Naive thymus-derived CD4-positive, alpha-beta T cell (primary cell): ENCODE data around the gene TCF7L2. TPM values are rescaled to one million over a fixed set of nuclear protein-coding genes. Genes with fewer than 3 reads are reported as not detected.

ENCODE experiments used
- ATAC-seq: fragments of 150-1000 bp; cut with Tn5 transposase; 2 replicates; pipeline ENCODE4 v1.10.0; 2021; ENCODE audit warnings: mild to moderate bottlenecking, moderate library complexity
- CTCF ChIA-PET: fragments of 350-600 bp; sonication (Branson Sonifier 250); formaldehyde crosslinking; loops from one replicate; lab custom pipeline; 2021; ENCODE audit warnings: antibody characterized with exemption; lab: Charles Lee
- POLR2A ChIA-PET: fragments of 350-600 bp; sonication (Branson Sonifier 250); formaldehyde crosslinking; loops from one replicate; lab custom pipeline; 2021; ENCODE audit warnings: antibody characterized with exemption, inconsistent platforms; lab: Charles Lee
- DNase-seq, 9 donors: peaks; one replicate each; pipeline versions ENCODE4 v3.0.0 to v3.0.0-alpha.2; 2020 to 2022; ENCODE audit warnings: mixed read lengths in 1 of 9
- H3K27ac ChIP-seq: one replicate; pipeline ENCODE4 v1.7.0; 2013; ENCODE audit warnings: mild to moderate bottlenecking, low read depth, low read length, moderate library complexity
- H3K27me3 ChIP-seq, 2 donors: one replicate each; pipeline ENCODE4 v1.7.0; 2013; ENCODE audit warnings: low read length in 2 of 2, mild to moderate bottlenecking in 2 of 2, moderate library complexity in 2 of 2; ENCODE audit not compliant: control insufficient read depth in 2 of 2, insufficient read depth in 2 of 2
- H3K36me3 ChIP-seq, 3 experiments: 1 replicate in 2 of 3; 2 replicates in 1 of 3; pipeline ENCODE4 v1.7.0; 2013; ENCODE audit warnings: low read length in 3 of 3, mild to moderate bottlenecking in 3 of 3, moderate library complexity in 1 of 3; ENCODE audit not compliant: insufficient read depth in 3 of 3, control insufficient read depth in 2 of 3
- H3K4me1 ChIP-seq, 2 donors: one replicate each; pipeline ENCODE4 v1.7.0; 2013; ENCODE audit warnings: low read length in 2 of 2, mild to moderate bottlenecking in 2 of 2, moderate library complexity in 1 of 2; ENCODE audit not compliant: control insufficient read depth in 2 of 2, insufficient read depth in 2 of 2
- H3K4me3 ChIP-seq: 2 replicates; pipeline ENCODE4 v1.7.0; 2013; ENCODE audit warnings: mild to moderate bottlenecking, low read length
- H3K9me3 ChIP-seq, 3 experiments: 1 replicate in 2 of 3; 2 replicates in 1 of 3; pipeline ENCODE4 v1.7.0; 2013; ENCODE audit warnings: low read length in 3 of 3; ENCODE audit not compliant: control insufficient read depth in 2 of 3
- H3K27ac Mint-ChIP-seq, 9 donors: one replicate each; pipeline ENCODE4 v1.8.0; 2020 to 2022; ENCODE audit warnings: mixed read lengths in 9 of 9, mild to moderate bottlenecking in 8 of 9, moderate library complexity in 5 of 9, inconsistent platforms in 2 of 9
- H3K27me3 Mint-ChIP-seq, 5 donors: one replicate each; pipeline ENCODE4 v1.8.0; 2021 to 2022; ENCODE audit warnings: mixed read lengths in 5 of 5, mild to moderate bottlenecking in 1 of 5
- H3K36me3 Mint-ChIP-seq, 5 donors: one replicate each; pipeline ENCODE4 v1.8.0; 2020 to 2022; ENCODE audit warnings: mixed read lengths in 5 of 5, mild to moderate bottlenecking in 3 of 5, inconsistent platforms in 1 of 5
- H3K4me1 Mint-ChIP-seq, 7 donors: one replicate each; pipeline ENCODE4 v1.8.0; 2020 to 2022; ENCODE audit warnings: mixed read lengths in 7 of 7, mild to moderate bottlenecking in 3 of 7, inconsistent platforms in 1 of 7
- H3K4me3 Mint-ChIP-seq, 10 donors: one replicate each; pipeline ENCODE4 v1.8.0; 2020 to 2022; ENCODE audit warnings: mild to moderate bottlenecking in 10 of 10, mixed read lengths in 10 of 10, moderate library complexity in 6 of 10, inconsistent platforms in 2 of 10
- H3K9me3 Mint-ChIP-seq, 11 donors: one replicate each; pipeline ENCODE4 v1.8.0; 2020 to 2022; ENCODE audit warnings: mixed read lengths in 11 of 11, mild to moderate bottlenecking in 4 of 11, inconsistent platforms in 1 of 11, moderate library complexity in 1 of 11
- intact Hi-C, 2 donors: fragments of 100-400 bp; cut with micrococcal nuclease; formaldehyde crosslinking; loops; one replicate each; pipeline ENCODE4 v1.15.1; 2023
- polyA plus RNA-seq, 2 donors: library from polyadenylated mRNA; unstranded; fragments of 300-500 nt; fragmentation: Illumina TruSeq; gene quantifications; one replicate each; pipeline ENCODE4 v1.2.3, GENCODE V29; 2021
- total RNA-seq, 6 experiments: library from RNA in 5 of 6; stranded (reverse) in 5 of 6; gene quantifications; 1 replicate in 5 of 6; 2 replicates in 1 of 6; pipeline ENCODE4 v1.2.3 and lab custom pipeline; 2021 to 2026

Gene TCF7L2
- total and polyA plus RNA-seq, 7 experiments from 2014 or later = 0.39 to 31.4 (median 3.1) TPM

DNA sequence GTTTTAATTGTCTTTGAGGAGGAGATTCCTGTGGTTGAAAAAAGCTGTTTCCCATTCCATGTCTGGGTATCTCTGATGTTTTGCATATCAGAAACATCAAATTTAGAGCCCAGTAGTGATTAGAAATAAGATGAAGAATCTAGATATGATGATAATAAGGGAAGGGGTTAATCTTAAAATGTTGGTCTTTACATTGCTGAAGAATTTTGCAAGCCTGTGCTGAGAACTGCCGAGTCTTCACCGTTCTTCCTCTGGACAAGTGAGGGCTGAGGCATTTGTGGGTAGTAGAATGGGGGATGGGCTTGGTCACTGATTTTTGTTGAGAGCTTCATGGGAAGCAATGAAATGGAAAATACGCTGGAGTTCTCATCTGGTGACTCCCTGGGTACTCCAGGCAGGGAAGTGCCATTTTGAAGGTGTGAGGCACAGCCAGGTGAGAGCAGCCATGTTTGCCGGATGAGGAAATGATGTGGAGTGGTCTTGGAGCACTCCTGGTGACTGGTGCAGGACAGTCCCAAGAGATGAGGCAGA is 10.2 kb downstream of the TCF7L2 start:
- no peaks in the 10 kb centered on the region for H3K36me3 ChIP-seq
- no peaks in the 10 kb centered on the region for H3K27me3 ChIP-seq
- Mint-ChIP-seq H3K27me3 (peaks cover 22 to 76% (median 38%) of the 10 kb centered on the region in 5 donors), H3K27ac (peak overlapping the region in 1 of 9 donors; percentile 7), H3K36me3 (peaks cover 0 to 5% (median 0%) of the 10 kb centered on the region in 5 donors), H3K9me3 (peaks cover 0 to 4% (median 0%) of the 10 kb centered on the region in 11 donors), H3K4me1 (peaks cover 0 to 17% (median 10%) of the 10 kb centered on the region in 7 donors), H3K4me3 (no peak overlapping the region)
- H3K4me3 ChIP-seq = no peak overlapping the region
- CTCF ChIA-PET = no interaction called here
- no peak overlapping the region for H3K27ac ChIP-seq
- intact Hi-C loops = no loop called here
- H3K9me3 ChIP-seq = no peaks in the 10 kb centered on the region
- POLR2A ChIA-PET = no interaction called here
- ATAC-seq (no peak), DNase-seq (no peak)
- no peaks in the 10 kb centered on the region for H3K4me1 ChIP-seq

DNA sequence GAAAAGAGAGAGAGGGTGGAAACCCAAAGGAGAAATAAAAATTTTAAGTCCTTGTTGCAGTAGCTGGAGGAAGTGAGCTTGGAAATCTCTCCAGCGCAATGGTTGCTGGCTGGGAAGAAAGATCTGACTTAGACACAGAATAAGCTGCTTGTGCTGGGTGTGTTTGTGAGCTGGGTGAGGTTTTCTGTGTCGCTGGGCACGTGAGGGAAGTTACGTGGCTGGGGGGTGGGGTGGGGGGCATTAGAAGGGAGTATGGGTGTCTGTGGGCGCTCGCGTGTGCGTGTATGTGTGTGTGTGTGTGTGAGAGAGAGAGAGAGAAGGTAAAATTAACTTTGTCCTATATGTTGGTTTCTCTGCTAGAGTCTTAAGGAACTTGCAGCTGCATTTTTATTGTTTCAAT is 11.6 kb downstream of the TCF7L2 start:
- POLR2A ChIA-PET = no interaction called here
- CTCF ChIA-PET = no interaction called here
- Mint-ChIP-seq H3K27ac (no peak overlapping the region), H3K9me3 (peaks cover 0 to 4% (median 0%) of the 10 kb centered on the region in 11 donors), H3K4me3 (no peak overlapping the region), H3K4me1 (peaks cover 0 to 10% (median 0%) of the 10 kb centered on the region in 7 donors), H3K36me3 (peaks cover 0 to 5% (median 0%) of the 10 kb centered on the region in 5 donors), H3K27me3 (peaks cover 15 to 72% (median 29%) of the 10 kb centered on the region in 5 donors)
- ATAC-seq (no peak), DNase-seq (no peak)
- intact Hi-C loops = no loop called here
- no peak overlapping the region for H3K4me3 ChIP-seq
- H3K9me3 ChIP-seq = no peaks in the 10 kb centered on the region
- H3K27me3 ChIP-seq = no peaks in the 10 kb centered on the region
- no peaks in the 10 kb centered on the region for H3K36me3 ChIP-seq
- no peaks in the 10 kb centered on the region for H3K4me1 ChIP-seq
- H3K27ac ChIP-seq = no peak overlapping the region

DNA sequence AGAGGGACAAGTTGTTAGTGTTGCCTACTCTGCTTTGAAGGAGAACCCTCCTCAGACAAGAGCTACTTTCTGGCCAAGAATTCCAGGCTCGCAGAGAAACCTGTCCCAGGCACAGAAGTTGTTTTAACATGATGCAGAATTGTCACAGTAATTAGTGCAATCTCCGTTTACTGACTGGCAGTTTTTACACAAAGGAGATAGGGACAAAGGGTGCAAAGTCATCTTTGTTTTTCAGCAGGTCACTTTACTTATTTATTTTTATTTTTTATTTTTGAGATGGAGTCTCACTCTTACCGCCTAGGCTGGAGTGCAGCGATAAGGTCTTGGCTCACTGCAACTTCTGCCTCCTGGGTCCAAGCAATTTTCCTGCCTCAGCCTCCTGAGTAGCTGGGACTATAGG is 12.3 kb downstream of the TCF7L2 start:
- POLR2A ChIA-PET = no interaction called here
- H3K4me3 ChIP-seq = no peak overlapping the region

GRCh38 chr10:112963835-112964234 is 13.8 kb downstream of the TCF7L2 start:
- Histone ChIP-seq H3K27ac (no peak overlapping the region), H3K36me3 (no peaks in the 10 kb centered on the region), H3K4me3 (no peak overlapping the region), H3K9me3 (no peaks in the 10 kb centered on the region), H3K27me3 (no peaks in the 10 kb centered on the region), H3K4me1 (no peaks in the 10 kb centered on the region)
- ChIA-PET POLR2A (no interaction called here), CTCF (no interaction called here)
- intact Hi-C loops = no loop called here
- DNase-seq = no peak
- ATAC-seq = peak; percentile 63
- Mint-ChIP-seq H3K27ac (no peak overlapping the region), H3K4me1 (peaks cover 0 to 10% (median 0%) of the 10 kb centered on the region in 7 donors), H3K27me3 (peaks cover 11 to 53% (median 18%) of the 10 kb centered on the region in 5 donors), H3K4me3 (no peak overlapping the region), H3K36me3 (peaks cover 0 to 5% (median under 1%) of the 10 kb centered on the region in 5 donors), H3K9me3 (peaks cover 0 to 4% (median 0%) of the 10 kb centered on the region in 11 donors)

More for the DNA sequence above, 12.3 kb downstream of the TCF7L2 start:
- Histone ChIP-seq H3K4me1 (no peaks in the 10 kb centered on the region), H3K27ac (no peak overlapping the region), H3K9me3 (no peaks in the 10 kb centered on the region), H3K27me3 (no peaks in the 10 kb centered on the region), H3K36me3 (no peaks in the 10 kb centered on the region)
- peaks cover 15 to 68% (median 24%) of the 10 kb centered on the region in 5 donors for H3K27me3 Mint-ChIP-seq
- DNase-seq (no peak), ATAC-seq (no peak)
- CTCF ChIA-PET = no interaction called here
- H3K36me3 Mint-ChIP-seq = peaks cover 0 to 5% (median 0%) of the 10 kb centered on the region in 5 donors
- peaks cover 0 to 4% (median 0%) of the 10 kb centered on the region in 11 donors for H3K9me3 Mint-ChIP-seq
- H3K4me1 Mint-ChIP-seq = peaks cover 0 to 10% (median 0%) of the 10 kb centered on the region in 7 donors
- intact Hi-C loops = no loop called here
- H3K27ac Mint-ChIP-seq = no peak overlapping the region
- H3K4me3 Mint-ChIP-seq = no peak overlapping the region

GRCh38 chr10:112964482-112964881 is 14.4 kb downstream of the TCF7L2 start:
- ChIA-PET CTCF (no interaction called here), POLR2A (no interaction called here)
- H3K4me1 ChIP-seq = no peaks in the 10 kb centered on the region
- no peak overlapping the region for H3K4me3 ChIP-seq
- Mint-ChIP-seq H3K27me3 (peaks cover 7 to 50% (median 19%) of the 10 kb centered on the region in 5 donors), H3K9me3 (peaks cover 0 to 4% (median 0%) of the 10 kb centered on the region in 11 donors), H3K27ac (no peak overlapping the region), H3K4me3 (no peak overlapping the region), H3K36me3 (peaks cover 0 to 5% (median 3%) of the 10 kb centered on the region in 5 donors), H3K4me1 (peaks cover 0 to 10% (median 0%) of the 10 kb centered on the region in 7 donors)
- no peak overlapping the region for H3K27ac ChIP-seq
- no peaks in the 10 kb centered on the region for H3K27me3 ChIP-seq
- no peaks in the 10 kb centered on the region for H3K9me3 ChIP-seq
- H3K36me3 ChIP-seq = no peaks in the 10 kb centered on the region
- ATAC-seq (no peak), DNase-seq (no peak)
- intact Hi-C loops = no loop called here

GRCh38 chr10:112966194-112966855 is 16.3 kb downstream of the TCF7L2 start:
- Histone ChIP-seq H3K27ac (no peak overlapping the region), H3K27me3 (no peaks in the 10 kb centered on the region), H3K4me1 (no peaks in the 10 kb centered on the region), H3K9me3 (no peaks in the 10 kb centered on the region), H3K36me3 (no peaks in the 10 kb centered on the region), H3K4me3 (no peak overlapping the region)
- Mint-ChIP-seq H3K27me3 (peaks cover 4 to 50% (median 23%) of the 10 kb centered on the region in 5 donors), H3K4me3 (no peak overlapping the region), H3K27ac (no peak overlapping the region), H3K36me3 (peaks cover 0 to 7% (median 0%) of the 10 kb centered on the region in 5 donors), H3K4me1 (peaks cover 0 to 4% (median 0%) of the 10 kb centered on the region in 7 donors), H3K9me3 (peaks cover 0 to 4% (median 0%) of the 10 kb centered on the region in 11 donors)
- ChIA-PET POLR2A (no interaction called here), CTCF (no interaction called here)
- DNase-seq = no peak
- intact Hi-C loops = no loop called here
- no peak for ATAC-seq
